Prostate gland (tissue), 2 donors: Measurements from ENCODE around the gene PTH. TPM values are rescaled to one million over a fixed set of nuclear protein-coding genes. Genes with fewer than 3 reads are reported as not detected.

ENCODE experiments used
- DNase-seq: peaks from one replicate; pipeline ENCODE4 v3.0.0-alpha.2; 2019; ENCODE audit warnings: low spot score
- H3K27ac ChIP-seq, 2 donors: fragments of 200-600 bp; sonication (generic); 2 replicates each; pipeline ENCODE4 v1.5.1; 2017 to 2019
- H3K27me3 ChIP-seq: fragments of 200-600 bp; sonication (generic); replicated peaks from 2 replicates; pipeline ENCODE4 v1.5.1; 2019; ENCODE audit not compliant: insufficient read depth
- H3K36me3 ChIP-seq, 2 donors: fragments of 200-600 bp; sonication (generic); 1 replicate in 1 of 2; 2 replicates in 1 of 2; pipeline versions ENCODE4 v1.5.1 to v1.8.1; 2017 to 2019
- H3K4me1 ChIP-seq: fragments of 200-600 bp; sonication (generic); replicated peaks from 2 replicates; pipeline ENCODE4 v1.5.1; 2019
- H3K4me3 ChIP-seq, 2 donors: fragments of 200-600 bp; sonication (generic); 2 replicates each; pipeline ENCODE4 v1.5.1; 2017 to 2019
- H3K9me3 ChIP-seq: fragments of 200-600 bp; sonication (generic); 2 replicates; pipeline ENCODE4 v1.5.1; 2017
- CTCF ChIP-seq, 4 experiments: fragments of 200-600 bp in 2 of 4; fragments of 450-650 bp in 2 of 4; sonication (generic) in 2 of 4; IDR thresholded peaks; 1 replicate in 3 of 4; 2 replicates in 1 of 4; pipeline ENCODE4 v1.5.1; 2016 to 2019; ENCODE audit warnings: antibody characterized with exemption in 4 of 4, mild to moderate bottlenecking in 2 of 4, moderate library complexity in 2 of 4
- POLR2A ChIP-seq: fragments of 450-650 bp; IDR thresholded peaks from one replicate; pipeline ENCODE4 v1.6.1; 2016; ENCODE audit warnings: antibody characterized with exemption, mild to moderate bottlenecking
- POLR2AphosphoS5 ChIP-seq: sonication (generic); formaldehyde crosslinking; IDR thresholded peaks from one replicate; pipeline ENCODE4 v1.6.1; 2017; ENCODE audit warnings: antibody characterized with exemption
- WGBS: methylation state at CpG from one replicate; pipeline ENCODE4 v1.1.5; 2018; 5-methylcytosine and 5-hydroxymethylcytosine counted together
- intact Hi-C: fragments of 100-400 bp; cut with DNase I; formaldehyde crosslinking; loops from one replicate; pipeline ENCODE4 v1.14.2; 2022
- total RNA-seq, 2 donors: library from RNA; depleted of rRNA; stranded (reverse); fragments of >200 nt; gene quantifications; one replicate each; pipeline ENCODE4 v1.1.0, GENCODE V29; 2016

PTH gene
- total RNA-seq, 2 donors from 2014 or later: not detected

GRCh38 chr11:13503393-13503792, 7.6 kb upstream of the PTH start:
- no peaks in the 10 kb centered on the region for H3K36me3 ChIP-seq
- H3K27me3 ChIP-seq: no peaks in the 10 kb centered on the region
- no peaks in the 10 kb centered on the region for H3K4me1 ChIP-seq
- no peak overlapping the region for H3K27ac ChIP-seq
- TF ChIP-seq POLR2AphosphoS5 (peak; percentile 54), POLR2A (no peak)
- peak; percentile 6 for DNase-seq
- no peak overlapping the region for H3K4me3 ChIP-seq
- WGBS: 45% methylated on average over 1 of the region's 1 CpG
- H3K9me3 ChIP-seq: no peaks in the 10 kb centered on the region
- intact Hi-C loops: no loop called here

GRCh38 chr11:13502492-13502891, 6.7 kb upstream of the PTH start:
- H3K36me3 ChIP-seq: no peaks in the 10 kb centered on the region
- 54% methylated on average over 1 of the region's 1 CpG for WGBS
- TF ChIP-seq POLR2A (no peak), POLR2AphosphoS5 (no peak), CTCF (IDR thresholded peaks at IDR 0.05) (no peak)
- H3K4me1 ChIP-seq: no peaks in the 10 kb centered on the region
- H3K27ac ChIP-seq: no peak overlapping the region
- H3K27me3 ChIP-seq: no peaks in the 10 kb centered on the region
- no peaks in the 10 kb centered on the region for H3K9me3 ChIP-seq
- intact Hi-C loops: no loop called here
- no peak overlapping the region for H3K4me3 ChIP-seq
- no peak for DNase-seq

GRCh38 chr11:13494051-13494450, 1.7 kb downstream of the PTH start:
- 61% methylated on average over 3 of the region's 3 CpGs for WGBS
- intact Hi-C loops: no loop called here
- H3K27me3 ChIP-seq: no peaks in the 10 kb centered on the region

GRCh38 chr11:13487661-13488030, 8.2 kb downstream of the PTH start:
- Histone ChIP-seq H3K4me3 (no peak overlapping the region), H3K36me3 (no peaks in the 10 kb centered on the region), H3K9me3 (no peaks in the 10 kb centered on the region), H3K27me3 (no peaks in the 10 kb centered on the region), H3K27ac (no peak overlapping the region), H3K4me1 (no peaks in the 10 kb centered on the region)
- no peak for DNase-seq
- 79% methylated on average over 5 of the region's 5 CpGs for WGBS
- TF ChIP-seq CTCF (IDR thresholded peaks at IDR 0.05): no peak
- TF ChIP-seq POLR2AphosphoS5: no peak
- no peak for TF ChIP-seq POLR2A
- intact Hi-C loops: no loop called here

More at GRCh38 chr11:13494051-13494450, 1.7 kb downstream of the PTH start:
- Histone ChIP-seq H3K27ac (no peak overlapping the region), H3K36me3 (no peaks in the 10 kb centered on the region), H3K4me1 (no peaks in the 10 kb centered on the region), H3K9me3 (no peaks in the 10 kb centered on the region), H3K4me3 (no peak overlapping the region)
- no peak for DNase-seq
- TF ChIP-seq POLR2A (no peak), CTCF (IDR thresholded peaks at IDR 0.05) (no peak), POLR2AphosphoS5 (no peak)

- TF ChIP-seq POLR2AphosphoS5 (no peak), CTCF (IDR thresholded peaks at IDR 0.05) (no peak), POLR2A (no peak)
- H3K27ac ChIP-seq: no peak overlapping the region
- no peaks in the 10 kb centered on the region for H3K9me3 ChIP-seq
- H3K27me3 ChIP-seq: no peaks in the 10 kb centered on the region
- H3K36me3 ChIP-seq: no peaks in the 10 kb centered on the region
- H3K4me1 ChIP-seq: no peaks in the 10 kb centered on the region
- no peak for DNase-seq
- no peak overlapping the region for H3K4me3 ChIP-seq
- intact Hi-C loops: no loop called here
- WGBS: 76% methylated on average over 26 of the region's 26 CpGs
These were observed 8.7 kb downstream of the PTH start for GRCh38 chr11:13486926-13487660.
